ENCODE measurements around the gene NOBOX.
"Not testable (repeated sequence)": the region's sequence is repeated elsewhere in the genome, so short reads cannot be mapped to it uniquely, and the experiment has no call there.

NOBOX gene

GRCh38 chr7:144391014-144391413 is 12.5 kb downstream of the NOBOX start:
- DNase-seq (ENCODE audit: low spot score): no peak

GRCh38 chr7:144390481-144390880 is 13.0 kb downstream of the NOBOX start:
- no peak for DNase-seq (ENCODE audit: low spot score)

GRCh38 chr7:144388950-144389349 is 14.5 kb downstream of the NOBOX start:
- DNase-seq (ENCODE audit: low spot score): no peak

- DNase-seq (ENCODE audit: low spot score): no peak
Measured at GRCh38 chr7:144386741-144387140, 16.8 kb downstream of the NOBOX start.

- no peak for DNase-seq (ENCODE audit: low spot score)
Measured at GRCh38 chr7:144384555-144385245, 18.8 kb downstream of the NOBOX start.

- no peak for DNase-seq (ENCODE audit: low spot score)
Measured at GRCh38 chr7:144384071-144384470, 19.4 kb downstream of the NOBOX start.

- DNase-seq (ENCODE audit: low spot score): no peak
Measured at GRCh38 chr7:144379776-144380384, 23.6 kb downstream of the NOBOX start.

GRCh38 chr7:144378651-144379050 is 24.8 kb downstream of the NOBOX start:
- DNase-seq (ENCODE audit: low spot score): no peak

- not testable (repeated sequence) for DNase-seq (ENCODE audit: low spot score)
Measured at GRCh38 chr7:144369221-144369620, 34.3 kb downstream of the NOBOX start.

GRCh38 chr7:144367250-144367649 is 36.2 kb downstream of the NOBOX start:
- not testable (repeated sequence) for DNase-seq (ENCODE audit: low spot score)

GRCh38 chr7:144365523-144365922 is 38.0 kb downstream of the NOBOX start:
- DNase-seq (ENCODE audit: low spot score): not testable (repeated sequence)

GRCh38 chr7:144362061-144362460 is 41.4 kb downstream of the NOBOX start:
- not testable (repeated sequence) for DNase-seq (ENCODE audit: low spot score)

- not testable (repeated sequence) for DNase-seq (ENCODE audit: low spot score)
Measured at GRCh38 chr7:144356860-144357259, 46.6 kb downstream of the NOBOX start.

- DNase-seq (ENCODE audit: low spot score): not testable (repeated sequence)
Measured at GRCh38 chr7:144356185-144356584, 47.3 kb downstream of the NOBOX start.

GRCh38 chr7:144355176-144355822 is 48.2 kb downstream of the NOBOX start, which contains the start of gene ARHGEF5:
ARHGEF5 (plus strand) TSS chr7:144355402; CDS start chr7:144362670, 7,268 bp downstream.
- not testable (repeated sequence) for DNase-seq (ENCODE audit: low spot score)

GRCh38 chr7:144351667-144352066 is 51.8 kb downstream of the NOBOX start:
- DNase-seq (ENCODE audit: low spot score): not testable (repeated sequence)

- DNase-seq (ENCODE audit: low spot score): not testable (repeated sequence)
Measured at GRCh38 chr7:144348625-144349024, 54.9 kb downstream of the NOBOX start.

Measured in ecto neural progenitor cell (in vitro differentiated cells).